ENCODE results near the gene ITPR1. TPM values are rescaled to one million over a fixed set of nuclear protein-coding genes. Genes with fewer than 3 reads are reported as not detected.

ITPR1 gene
- total RNA-seq, 1 donor from 2014 or later: 11.2 TPM

GRCh38 chr3:4749567-4750002 lies 256.4 kb downstream of the ITPR1 start:
- H3K4me3 Mint-ChIP-seq (ENCODE audit: low read depth): no peak overlapping the region
- DNase-seq (ENCODE audit: low spot score, unreplicated experiment): no peak
- peaks cover 16% of the 10 kb centered on the region for H3K27me3 Mint-ChIP-seq
- peaks cover 3% of the 10 kb centered on the region for H3K9me3 Mint-ChIP-seq (ENCODE audit: low read depth)
- peaks cover 19% of the 10 kb centered on the region for H3K4me1 Mint-ChIP-seq (ENCODE audit: low read depth)
- H3K36me3 Mint-ChIP-seq (ENCODE audit: insufficient read depth): no peaks in the 10 kb centered on the region
- TF ChIP-seq, protein P1, sequence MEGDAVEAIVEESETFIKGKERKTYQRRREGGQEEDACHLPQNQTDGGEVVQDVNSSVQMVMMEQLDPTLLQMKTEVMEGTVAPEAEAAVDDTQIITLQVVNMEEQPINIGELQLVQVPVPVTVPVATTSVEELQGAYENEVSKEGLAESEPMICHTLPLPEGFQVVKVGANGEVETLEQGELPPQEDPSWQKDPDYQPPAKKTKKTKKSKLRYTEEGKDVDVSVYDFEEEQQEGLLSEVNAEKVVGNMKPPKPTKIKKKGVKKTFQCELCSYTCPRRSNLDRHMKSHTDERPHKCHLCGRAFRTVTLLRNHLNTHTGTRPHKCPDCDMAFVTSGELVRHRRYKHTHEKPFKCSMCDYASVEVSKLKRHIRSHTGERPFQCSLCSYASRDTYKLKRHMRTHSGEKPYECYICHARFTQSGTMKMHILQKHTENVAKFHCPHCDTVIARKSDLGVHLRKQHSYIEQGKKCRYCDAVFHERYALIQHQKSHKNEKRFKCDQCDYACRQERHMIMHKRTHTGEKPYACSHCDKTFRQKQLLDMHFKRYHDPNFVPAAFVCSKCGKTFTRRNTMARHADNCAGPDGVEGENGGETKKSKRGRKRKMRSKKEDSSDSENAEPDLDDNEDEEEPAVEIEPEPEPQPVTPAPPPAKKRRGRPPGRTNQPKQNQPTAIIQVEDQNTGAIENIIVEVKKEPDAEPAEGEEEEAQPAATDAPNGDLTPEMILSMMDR (IDR thresholded peaks at IDR 0.05; ENCODE audit: unreplicated experiment): no peak
- no peak overlapping the region for H3K27ac Mint-ChIP-seq

DNA sequence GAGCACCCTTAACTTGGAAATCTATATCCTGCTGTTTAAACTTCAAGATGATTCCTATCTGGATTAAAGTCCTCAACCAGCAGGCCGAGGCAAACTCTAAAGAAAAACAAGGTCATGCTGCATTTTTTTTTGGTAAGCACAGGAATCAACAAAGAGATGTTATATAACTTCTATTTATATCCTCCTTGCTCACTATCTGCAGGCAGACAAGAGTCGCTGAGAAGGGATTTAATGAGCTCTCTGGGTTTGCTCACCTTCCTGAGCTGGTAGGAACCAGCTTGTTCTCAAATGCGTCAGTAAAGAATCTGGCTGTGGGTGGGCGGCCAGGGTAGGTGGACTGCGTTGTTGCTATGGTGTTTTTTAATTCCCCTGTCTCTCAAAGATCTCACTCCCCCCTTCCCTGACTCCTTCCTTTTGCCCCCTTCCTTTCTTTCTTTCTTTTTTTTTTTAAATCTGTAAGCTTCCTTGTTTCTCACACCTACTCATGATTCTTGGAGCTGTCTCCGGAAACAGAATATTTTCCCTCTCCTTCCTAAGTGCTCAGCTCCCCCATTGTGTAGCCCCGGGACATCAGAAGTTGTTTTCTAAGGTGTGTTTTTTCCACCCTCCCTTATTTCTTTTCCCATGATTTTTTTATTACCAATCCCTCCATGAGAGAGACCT lies 257.3 kb downstream of the ITPR1 start:
- Mint-ChIP-seq H3K4me1 (ENCODE audit: low read depth) (peaks cover 13% of the 10 kb centered on the region), H3K27ac (peak overlapping the region; percentile 40), H3K9me3 (ENCODE audit: low read depth) (peaks cover 3% of the 10 kb centered on the region), H3K36me3 (ENCODE audit: insufficient read depth) (no peaks in the 10 kb centered on the region), H3K4me3 (ENCODE audit: low read depth) (no peak overlapping the region), H3K27me3 (peaks cover 16% of the 10 kb centered on the region)
- no peak for DNase-seq (ENCODE audit: low spot score, unreplicated experiment)
- TF ChIP-seq, protein P1 (IDR thresholded peaks at IDR 0.05; ENCODE audit: unreplicated experiment): no peak

DNA sequence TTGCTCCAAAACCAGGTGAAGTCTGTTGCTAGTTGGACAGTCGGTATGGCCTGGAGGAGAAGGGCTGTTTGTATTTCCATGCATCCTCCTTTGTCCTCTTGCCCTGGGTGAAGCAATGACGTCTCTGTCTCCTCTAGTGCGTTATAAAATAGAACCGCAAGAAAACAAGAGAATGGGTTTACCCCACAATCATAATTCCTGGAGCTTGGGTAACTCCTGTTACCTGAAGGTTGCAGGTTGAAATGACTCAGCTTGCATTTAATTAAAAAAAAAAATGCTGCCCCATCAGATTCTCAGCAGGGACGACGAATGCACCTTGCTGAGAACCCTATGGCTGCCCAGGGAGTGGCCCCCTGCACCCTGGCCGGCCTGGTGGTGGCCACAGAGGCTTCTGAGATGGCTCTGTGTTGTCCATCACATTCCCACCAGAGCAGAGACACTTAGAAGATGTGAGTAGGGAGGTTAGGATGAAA lies 257.9 kb downstream of the ITPR1 start:
- peaks cover 16% of the 10 kb centered on the region for H3K27me3 Mint-ChIP-seq
- no peak for DNase-seq (ENCODE audit: low spot score, unreplicated experiment)
- no peak overlapping the region for H3K4me3 Mint-ChIP-seq (ENCODE audit: low read depth)
- peaks cover 13% of the 10 kb centered on the region for H3K4me1 Mint-ChIP-seq (ENCODE audit: low read depth)
- H3K9me3 Mint-ChIP-seq (ENCODE audit: low read depth): peaks cover 3% of the 10 kb centered on the region
- H3K36me3 Mint-ChIP-seq (ENCODE audit: insufficient read depth): no peaks in the 10 kb centered on the region
- peak overlapping the region; percentile 40 for H3K27ac Mint-ChIP-seq
- TF ChIP-seq, protein P1 (IDR thresholded peaks at IDR 0.05; ENCODE audit: unreplicated experiment): no peak

- Mint-ChIP-seq H3K4me3 (ENCODE audit: low read depth) (no peak overlapping the region), H3K27me3 (peaks cover 16% of the 10 kb centered on the region), H3K36me3 (ENCODE audit: insufficient read depth) (no peaks in the 10 kb centered on the region), H3K27ac (no peak overlapping the region), H3K9me3 (ENCODE audit: low read depth) (peaks cover 3% of the 10 kb centered on the region), H3K4me1 (ENCODE audit: low read depth) (peaks cover 14% of the 10 kb centered on the region)
- no peak for DNase-seq (ENCODE audit: low spot score, unreplicated experiment)
- TF ChIP-seq, protein P1 (IDR thresholded peaks at IDR 0.05; ENCODE audit: unreplicated experiment): no peak
Observed at GRCh38 chr3:4751502-4752101, 258.5 kb downstream of the ITPR1 start.

DNA sequence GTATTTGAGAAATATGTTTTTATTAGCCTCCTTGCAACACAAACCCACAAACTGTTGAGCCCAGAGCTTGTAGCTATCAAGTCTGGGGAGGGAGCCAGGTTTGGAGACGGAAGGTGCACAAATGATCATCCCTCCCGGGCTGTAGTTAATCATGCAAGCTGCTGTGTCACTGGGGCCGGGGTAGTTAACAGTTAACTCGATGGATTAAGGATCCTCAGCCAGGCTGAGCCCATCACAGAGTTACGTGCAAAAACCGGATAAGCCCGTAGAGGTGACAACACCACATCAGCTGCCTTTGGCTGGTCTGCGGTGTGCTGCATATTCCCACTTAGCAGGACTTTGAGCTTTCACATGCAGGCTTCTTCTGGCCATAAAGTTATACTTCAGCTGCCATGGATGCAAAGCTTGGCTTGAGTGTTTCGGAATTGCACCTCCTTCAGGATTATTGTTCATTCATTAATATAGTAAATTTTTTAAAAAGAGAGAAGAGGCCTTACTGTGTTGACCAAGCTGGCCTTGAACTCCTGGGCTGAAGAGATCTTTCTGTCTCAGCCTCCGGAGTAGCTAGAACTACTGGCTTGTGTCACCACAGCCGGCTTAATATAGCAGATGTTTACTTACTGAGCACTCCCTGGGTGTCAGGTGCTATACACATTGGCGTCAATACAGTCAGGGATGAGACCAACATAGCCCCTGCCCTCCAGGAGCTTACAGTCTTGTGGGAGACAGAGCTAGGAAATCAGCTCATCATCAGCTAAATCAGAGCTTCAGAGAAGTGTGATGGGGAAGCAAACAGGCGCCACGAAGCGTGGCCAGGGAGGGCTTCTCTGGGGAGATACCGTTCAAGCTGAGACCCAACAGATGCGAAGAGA lies 259.3 kb downstream of the ITPR1 start:
- TF ChIP-seq, protein P1 (IDR thresholded peaks at IDR 0.05; ENCODE audit: unreplicated experiment): no peak
- H3K4me1 Mint-ChIP-seq (ENCODE audit: low read depth): peaks cover 21% of the 10 kb centered on the region
- H3K9me3 Mint-ChIP-seq (ENCODE audit: low read depth): peaks cover 3% of the 10 kb centered on the region
- no peak for DNase-seq (ENCODE audit: low spot score, unreplicated experiment)
- H3K27me3 Mint-ChIP-seq: peaks cover 11% of the 10 kb centered on the region
- H3K36me3 Mint-ChIP-seq (ENCODE audit: insufficient read depth): no peaks in the 10 kb centered on the region
- H3K27ac Mint-ChIP-seq: no peak overlapping the region
- H3K4me3 Mint-ChIP-seq (ENCODE audit: low read depth): no peak overlapping the region
